ENCODE measurements around the gene SEMA5A. TPM values are rescaled to one million over a fixed set of nuclear protein-coding genes. Genes with fewer than 3 reads are reported as not detected.

SEMA5A gene
- total RNA-seq, 3 donors from 2014 or later = 3.0 to 35.4 (median 25.9) TPM

DNA sequence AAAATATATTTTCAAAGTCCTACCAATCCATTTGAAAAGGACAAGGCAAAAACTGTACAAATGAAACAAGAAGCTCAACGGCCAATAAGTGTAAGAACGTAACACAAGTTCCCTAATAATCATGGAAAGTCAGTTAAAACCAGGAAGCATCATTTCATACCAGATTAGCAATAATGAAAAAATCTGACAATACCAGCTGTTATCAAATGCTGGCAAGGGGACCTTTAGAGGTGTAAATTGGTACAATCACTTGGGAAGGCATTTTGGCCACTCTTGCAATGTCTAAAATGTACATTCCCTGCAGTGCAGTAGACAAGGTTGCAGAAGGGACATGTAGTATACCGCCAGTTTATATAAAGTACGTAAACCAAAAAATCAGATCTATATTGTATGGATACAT lies 10.1 kb upstream of the SEMA5A start:
- no peak overlapping the region for H3K4me3 ChIP-seq
- no peaks in the 10 kb centered on the region for H3K4me1 ChIP-seq
- DNase-seq (ENCODE audit: low spot score in 2 of 2) = no peak
- intact Hi-C loops (cut with DNase I; ENCODE audit: low total_unique reads) = no loop called here
- H3K27me3 ChIP-seq = no peaks in the 10 kb centered on the region
- no peak overlapping the region for H3K27ac ChIP-seq
- TF ChIP-seq POLR2AphosphoS5 (IDR thresholded peaks at IDR 0.05) = no peak
- TF ChIP-seq CTCF (IDR thresholded peaks at IDR 0.05) = no peak
- no peak for TF ChIP-seq POLR2A (IDR thresholded peaks at IDR 0.05)
- no peaks in the 10 kb centered on the region for H3K36me3 ChIP-seq
- no peaks in the 10 kb centered on the region for H3K9me3 ChIP-seq

GRCh38 chr5:9554122-9554521 lies 8.2 kb upstream of the SEMA5A start:
- Histone ChIP-seq H3K27me3 (no peaks in the 10 kb centered on the region), H3K36me3 (no peaks in the 10 kb centered on the region), H3K9me3 (no peaks in the 10 kb centered on the region), H3K4me1 (no peaks in the 10 kb centered on the region), H3K4me3 (no peak overlapping the region), H3K27ac (no peak overlapping the region)
- intact Hi-C loops (cut with DNase I; ENCODE audit: low total_unique reads) = no loop called here
- TF ChIP-seq CTCF (IDR thresholded peaks at IDR 0.05) = no peak
- TF ChIP-seq POLR2AphosphoS5 (IDR thresholded peaks at IDR 0.05) = no peak
- no peak for TF ChIP-seq POLR2A (IDR thresholded peaks at IDR 0.05)
- DNase-seq (ENCODE audit: low spot score in 2 of 2) = no peak

GRCh38 chr5:9553561-9553960 lies 7.7 kb upstream of the SEMA5A start:
- Histone ChIP-seq H3K4me3 (no peak overlapping the region), H3K36me3 (no peaks in the 10 kb centered on the region), H3K27ac (no peak overlapping the region), H3K4me1 (no peaks in the 10 kb centered on the region), H3K9me3 (no peaks in the 10 kb centered on the region), H3K27me3 (no peaks in the 10 kb centered on the region)
- DNase-seq (ENCODE audit: low spot score in 2 of 2) = no peak
- intact Hi-C loops (cut with DNase I; ENCODE audit: low total_unique reads) = no loop called here
- TF ChIP-seq CTCF (IDR thresholded peaks at IDR 0.05) (no peak), POLR2AphosphoS5 (IDR thresholded peaks at IDR 0.05) (no peak), POLR2A (IDR thresholded peaks at IDR 0.05) (no peak)

- intact Hi-C loops (cut with DNase I; ENCODE audit: low total_unique reads) = no loop called here
- TF ChIP-seq POLR2AphosphoS5 (IDR thresholded peaks at IDR 0.05) = no peak
- no peak for TF ChIP-seq POLR2A (IDR thresholded peaks at IDR 0.05)
- TF ChIP-seq CTCF (IDR thresholded peaks at IDR 0.05) = no peak
- no peak overlapping the region for H3K27ac ChIP-seq
Observed at GRCh38 chr5:9551567-9552537, 6.0 kb upstream of the SEMA5A start.

GRCh38 chr5:9549941-9550340 lies 4.1 kb upstream of the SEMA5A start:
- H3K27me3 ChIP-seq = no peaks in the 10 kb centered on the region
- DNase-seq (ENCODE audit: low spot score in 2 of 2) = no peak
- H3K9me3 ChIP-seq = no peaks in the 10 kb centered on the region
- H3K27ac ChIP-seq = no peak overlapping the region
- intact Hi-C loops (cut with DNase I; ENCODE audit: low total_unique reads) = loop anchor here (10.0 kb wide), 1 partner anchor 895 kb away; no protein-coding TSS in a partner anchor
- no peaks in the 10 kb centered on the region for H3K4me1 ChIP-seq
- H3K4me3 ChIP-seq = no peak overlapping the region
- TF ChIP-seq POLR2A (IDR thresholded peaks at IDR 0.05) (no peak), CTCF (IDR thresholded peaks at IDR 0.05) (no peak), POLR2AphosphoS5 (IDR thresholded peaks at IDR 0.05) (no peak)
- H3K36me3 ChIP-seq = no peaks in the 10 kb centered on the region

More at GRCh38 chr5:9551567-9552537, 6.0 kb upstream of the SEMA5A start:
- Histone ChIP-seq H3K36me3 (no peaks in the 10 kb centered on the region), H3K4me3 (no peak overlapping the region), H3K27me3 (no peaks in the 10 kb centered on the region), H3K9me3 (no peaks in the 10 kb centered on the region), H3K4me1 (no peaks in the 10 kb centered on the region)
- no peak for DNase-seq (ENCODE audit: low spot score in 2 of 2)

Measured in breast epithelium (tissue), 4 donors.